BJ (cell line): ENCODE measurements around the gene ENGASE. TPM values are rescaled to one million over a fixed set of nuclear protein-coding genes. Genes with fewer than 3 reads are reported as not detected.

Source experiments
- CTCF ChIA-PET: fragments of 350-600 bp; formaldehyde crosslinking; extraction: SDS; loops from one replicate; lab custom pipeline; 2021; ENCODE audit warnings: antibody characterized with exemption, inconsistent platforms; lab: Yijun Ruan, JAX
- POLR2A ChIA-PET: fragments of 300-600 bp; sonication (Branson Sonifier 250); formaldehyde crosslinking; extraction: SDS; loops from one replicate; lab custom pipeline; 2021; ENCODE audit warnings: antibody characterized with exemption; lab: Charles Lee
- DNase-seq: peaks from one replicate; pipeline ENCODE4 v3.0.0-alpha.2; 2011; ENCODE audit warnings: low read depth
- H3K27me3 ChIP-seq: 2 replicates; pipeline ENCODE4 v1.6.0; 2011; ENCODE audit warnings: low read length; ENCODE audit not compliant: control insufficient read depth, insufficient read depth
- H3K36me3 ChIP-seq: 2 replicates; pipeline ENCODE4 v1.5.1; 2011; ENCODE audit warnings: low read length; ENCODE audit not compliant: control insufficient read depth, insufficient read depth
- H3K4me3 ChIP-seq: 2 replicates; pipeline ENCODE4 v1.5.1; 2011; ENCODE audit warnings: low read depth, mild to moderate bottlenecking, control low read depth, low read length
- polyA plus RNA-seq: library from polyadenylated mRNA; depleted of rRNA; stranded (reverse); fragments of >200 nt; gene quantifications from 2 replicates; pipeline ENCODE4 v1.2.3, GENCODE V29; 2011
- TF ChIP-seq, protein P1 (sequence below): IDR thresholded peaks from 2 replicates; pipeline ENCODE4 v1.5.1; 2011; ENCODE audit warnings: low read depth, mild to moderate bottlenecking, control low read depth, inconsistent platforms, low read length, moderate library complexity; ENCODE audit not compliant: insufficient read depth

The ENGASE gene
- polyA plus RNA-seq, 1 experiment: 7.4 TPM

DNA sequence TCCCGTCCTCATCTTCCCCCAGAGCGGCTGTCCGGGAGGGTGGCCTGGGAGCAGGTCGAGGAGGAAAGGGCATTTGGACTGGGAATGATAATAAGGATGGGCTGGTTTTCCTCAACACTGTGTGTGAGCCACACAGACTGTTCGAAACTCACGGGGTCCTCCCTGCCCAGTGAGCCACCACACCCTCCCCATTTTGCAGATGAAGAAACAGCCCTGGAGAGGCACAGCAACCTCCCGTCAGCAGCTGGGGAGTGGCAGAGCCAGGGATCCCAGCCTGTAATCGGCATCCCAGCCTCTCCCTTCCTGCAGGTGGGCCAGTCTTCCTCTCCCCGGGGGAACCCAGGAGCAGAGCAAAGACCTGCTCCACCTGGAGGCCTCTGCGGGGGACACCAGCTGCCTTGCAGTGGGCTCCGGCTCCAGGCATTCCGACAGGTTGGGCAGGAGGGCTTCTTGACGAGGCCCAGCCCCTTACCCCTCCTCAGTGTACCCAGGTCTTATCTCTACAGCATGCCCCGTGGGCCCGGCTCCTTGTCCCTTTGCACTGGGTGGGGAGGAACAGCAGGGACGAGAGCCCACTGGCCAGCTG is 23.8 kb downstream of the ENGASE start:
- TF ChIP-seq, protein P1, sequence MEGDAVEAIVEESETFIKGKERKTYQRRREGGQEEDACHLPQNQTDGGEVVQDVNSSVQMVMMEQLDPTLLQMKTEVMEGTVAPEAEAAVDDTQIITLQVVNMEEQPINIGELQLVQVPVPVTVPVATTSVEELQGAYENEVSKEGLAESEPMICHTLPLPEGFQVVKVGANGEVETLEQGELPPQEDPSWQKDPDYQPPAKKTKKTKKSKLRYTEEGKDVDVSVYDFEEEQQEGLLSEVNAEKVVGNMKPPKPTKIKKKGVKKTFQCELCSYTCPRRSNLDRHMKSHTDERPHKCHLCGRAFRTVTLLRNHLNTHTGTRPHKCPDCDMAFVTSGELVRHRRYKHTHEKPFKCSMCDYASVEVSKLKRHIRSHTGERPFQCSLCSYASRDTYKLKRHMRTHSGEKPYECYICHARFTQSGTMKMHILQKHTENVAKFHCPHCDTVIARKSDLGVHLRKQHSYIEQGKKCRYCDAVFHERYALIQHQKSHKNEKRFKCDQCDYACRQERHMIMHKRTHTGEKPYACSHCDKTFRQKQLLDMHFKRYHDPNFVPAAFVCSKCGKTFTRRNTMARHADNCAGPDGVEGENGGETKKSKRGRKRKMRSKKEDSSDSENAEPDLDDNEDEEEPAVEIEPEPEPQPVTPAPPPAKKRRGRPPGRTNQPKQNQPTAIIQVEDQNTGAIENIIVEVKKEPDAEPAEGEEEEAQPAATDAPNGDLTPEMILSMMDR: no peak
- peaks cover 32% of the 10 kb centered on the region for H3K27me3 ChIP-seq
- ChIA-PET POLR2A (no interaction called here), CTCF (interaction anchor here (0.9 to 2.6 kb wide), 2 partner anchors 11 to 293 kb away, joined by 3 to 19 read pairs; no protein-coding TSS in a partner anchor)
- H3K4me3 ChIP-seq: no peak overlapping the region
- no peaks in the 10 kb centered on the region for H3K36me3 ChIP-seq
- no peak for DNase-seq

DNA sequence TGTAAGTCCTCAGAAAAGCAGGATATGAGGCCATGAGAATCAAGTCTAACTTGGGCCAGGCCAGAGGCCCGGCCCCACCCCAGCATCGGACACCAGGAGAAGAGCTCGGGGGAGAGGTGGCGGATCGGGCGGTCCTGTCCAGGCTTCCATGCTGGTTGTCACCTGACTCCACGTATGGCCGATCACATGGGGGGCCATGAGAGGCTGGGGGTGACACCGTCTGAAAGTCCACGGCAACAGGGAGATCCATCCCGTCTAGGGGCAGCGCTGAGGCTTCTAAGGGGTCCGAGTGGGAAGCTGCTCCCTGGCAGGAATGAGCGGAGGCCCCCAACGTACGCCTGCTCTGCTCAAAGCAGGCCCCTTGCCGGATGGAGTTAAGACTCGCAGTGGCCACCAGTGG is 25.8 kb downstream of the ENGASE start:
- no peak for DNase-seq
- POLR2A ChIA-PET: no interaction called here
- Histone ChIP-seq H3K36me3 (no peaks in the 10 kb centered on the region), H3K4me3 (no peak overlapping the region), H3K27me3 (peaks cover 34% of the 10 kb centered on the region)
- TF ChIP-seq, protein P1: no peak
- CTCF ChIA-PET: interaction anchor here (0.6 to 1.3 kb wide), 2 partner anchors 9 to 13 kb away, joined by 3 to 7 read pairs; no protein-coding TSS in a partner anchor

DNA sequence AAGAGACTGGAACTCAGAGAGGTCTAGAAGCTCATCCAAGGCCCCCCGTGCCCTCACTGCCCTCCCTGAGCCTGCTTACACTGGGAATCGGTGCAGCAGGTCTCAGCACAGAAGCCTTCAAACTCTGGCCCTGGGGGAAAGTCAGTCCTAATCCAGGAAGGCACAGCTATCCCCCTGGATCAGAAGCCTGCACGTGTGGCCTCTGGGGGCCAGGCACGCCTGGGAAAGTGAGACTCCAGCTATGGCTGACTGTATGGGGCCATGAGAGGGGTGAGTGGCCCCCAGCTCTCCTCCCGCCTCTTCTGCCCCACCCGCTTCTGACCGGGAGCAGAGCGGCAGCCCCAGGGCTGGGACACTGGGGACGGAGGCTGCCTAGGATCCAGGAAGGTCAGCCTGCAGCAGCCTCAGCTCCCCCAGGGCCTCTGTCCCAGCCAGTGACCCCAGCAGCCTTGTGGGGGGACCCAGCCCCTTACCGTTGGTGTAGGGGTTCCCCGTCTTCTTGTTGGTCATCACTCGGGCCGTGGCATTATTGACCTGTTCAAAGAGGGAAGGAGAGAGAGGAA is 26.6 kb downstream of the ENGASE start:
- no peaks in the 10 kb centered on the region for H3K36me3 ChIP-seq
- CTCF ChIA-PET: interaction anchor here (0.6 to 1.6 kb wide), 5 partner anchors 8 to 299 kb away, joined by 3 to 7 read pairs (median 3); no protein-coding TSS in a partner anchor
- H3K4me3 ChIP-seq: no peak overlapping the region
- peaks cover 29% of the 10 kb centered on the region for H3K27me3 ChIP-seq
- TF ChIP-seq, protein P1: no peak
- POLR2A ChIA-PET: no interaction called here
- no peak for DNase-seq

DNA sequence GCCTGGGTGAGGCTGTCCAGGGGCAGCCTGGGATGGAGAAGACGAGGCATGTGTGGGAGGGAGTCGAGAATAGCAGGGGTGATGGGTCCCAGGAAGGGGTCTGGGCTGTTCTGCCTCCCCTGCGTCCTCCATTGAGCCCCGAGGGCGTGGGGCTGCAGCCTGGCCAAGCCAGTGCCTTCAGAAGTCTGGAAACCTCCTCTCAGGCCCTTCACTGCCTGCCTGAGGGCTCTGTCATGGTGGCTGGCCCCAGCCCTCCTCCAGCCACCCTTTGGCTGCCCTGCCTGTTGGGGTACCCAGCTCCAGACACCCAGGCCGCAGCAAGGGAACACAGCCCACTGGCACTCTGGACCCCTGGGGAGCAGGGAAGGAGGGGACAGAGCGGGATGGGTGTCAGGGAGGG is 27.6 kb downstream of the ENGASE start:
- ChIA-PET POLR2A (no interaction called here), CTCF (interaction anchor here (1.3 to 1.9 kb wide), 5 partner anchors 14 to 298 kb away, joined by 3 to 9 read pairs (median 4); no protein-coding TSS in a partner anchor)
- H3K27me3 ChIP-seq: peaks cover 29% of the 10 kb centered on the region
- no peaks in the 10 kb centered on the region for H3K36me3 ChIP-seq
- no peak overlapping the region for H3K4me3 ChIP-seq
- TF ChIP-seq, protein P1: no peak
- no peak for DNase-seq

DNA sequence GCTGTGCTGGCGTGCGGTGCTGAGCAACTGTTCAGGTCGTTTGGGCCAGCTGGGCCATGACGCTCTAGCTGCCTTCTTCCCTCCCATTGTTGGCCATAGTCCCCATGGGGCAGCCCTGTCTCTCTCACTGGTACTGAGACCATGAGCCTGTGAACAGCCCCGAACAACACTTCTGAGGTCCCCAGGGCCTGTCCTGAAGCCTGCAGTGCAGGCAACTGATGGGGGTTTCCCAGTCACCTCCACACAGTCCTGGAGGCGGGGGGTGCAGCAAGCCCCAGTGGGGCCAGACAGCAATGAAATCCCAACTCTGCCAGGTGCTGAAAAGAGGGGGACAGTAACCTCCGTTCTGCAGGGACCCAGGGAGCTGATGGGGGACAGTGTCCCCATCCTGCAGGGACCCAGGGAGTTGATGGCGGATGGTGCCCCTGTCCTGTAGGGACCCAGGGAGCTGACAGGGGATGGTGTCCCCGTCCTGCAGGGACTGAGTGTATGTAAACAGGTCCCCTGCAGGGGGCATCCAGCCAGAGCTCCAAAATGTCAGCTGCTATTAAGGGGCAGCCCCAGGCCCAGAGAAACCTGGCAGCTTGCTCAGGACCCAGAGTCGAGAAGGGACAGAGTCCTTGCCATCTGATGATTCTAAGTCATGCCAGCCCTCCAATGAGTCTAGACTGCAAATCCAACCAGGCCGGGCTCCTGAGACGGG is 30.4 kb downstream of the ENGASE start:
- POLR2A ChIA-PET: no interaction called here
- TF ChIP-seq, protein P1: no peak
- Histone ChIP-seq H3K36me3 (no peaks in the 10 kb centered on the region), H3K4me3 (no peak overlapping the region), H3K27me3 (peaks cover 14% of the 10 kb centered on the region)
- CTCF ChIA-PET: interaction anchor here (0.9 to 1.7 kb wide), 3 partner anchors 17 to 280 kb away, joined by 3 to 5 read pairs (median 3); no protein-coding TSS in a partner anchor
- no peak for DNase-seq
